HCT116 (cell line): ENCODE measurements around the gene PTGR3. TPM values are rescaled to one million over a fixed set of nuclear protein-coding genes. Genes with fewer than 3 reads are reported as not detected.

Experiments used
- ATAC-seq: fragments of 200-7000 bp; cut with Tn5 transposase; 2 replicates; pipeline ENCODE4 v1.9.1; 2020; ENCODE audit warnings: mild to moderate bottlenecking, moderate library complexity
- BruUV-seq: library from RNA; stranded (reverse); fragments of 400-500 nt; replicated peaks from 2 replicates; lab custom pipeline; 2021; lab: Mats Ljungman, UMichigan
- CTCF ChIA-PET: fragments of 300-600 bp; sonication (Branson Sonifier 250); formaldehyde crosslinking; loops from one replicate; lab custom pipeline; 2021; ENCODE audit warnings: antibody characterized with exemption; lab: Charles Lee
- POLR2A ChIA-PET: fragments of 300-600, 350-600 bp; sonication (Branson Sonifier 250); formaldehyde crosslinking; loops from one replicate; lab custom pipeline; 2021; ENCODE audit warnings: antibody characterized with exemption; lab: Charles Lee
- RAD21 ChIA-PET, 2 experiments: fragments of 300-600 bp; sonication (Branson Sonifier 250); formaldehyde crosslinking; loops; one replicate each; lab custom pipeline; 2023; ENCODE audit warnings: low total read pairs in 2 of 2; ENCODE audit not compliant: uncharacterized antibody in 2 of 2, unreplicated experiment in 2 of 2, low non-redundant PET in 1 of 2; lab: Charles Lee
- DNase-seq: peaks from one replicate; pipeline ENCODE4 v3.0.0-alpha.2; 2010; ENCODE audit warnings: low read depth, low spot score
- H2AFZ ChIP-seq: fragments of 200-600 bp; shearing (Covaris generic), sonication (generic); 2 replicates; pipeline ENCODE4 v1.6.1; 2017; ENCODE audit warnings: low read depth, mixed run types, mixed read lengths, antibody characterized with exemption, low read length; ENCODE audit not compliant: poor library complexity, severe bottlenecking
- H3K27ac ChIP-seq: 2 replicates; pipeline ENCODE4 v1.5.1; 2012; ENCODE audit warnings: low read depth, low read length
- H3K27me3 ChIP-seq: fragments of 200-600 bp; sonication (generic); 2 replicates; pipeline ENCODE4 v1.6.1; 2016; ENCODE audit warnings: mixed run types, low read length, mixed read lengths; ENCODE audit not compliant: insufficient read depth
- H3K36me3 ChIP-seq, 2 experiments: fragments of 200-500 bp in 1 of 2; fragments of 200-600 bp in 1 of 2; sonication (Bioruptor generic) in 1 of 2; sonication (generic) in 1 of 2; 2 replicates each; pipeline versions ENCODE4 v1.5.1 to v1.6.1; 2014 to 2016; ENCODE audit warnings: low read length in 2 of 2, inconsistent platforms in 1 of 2, mixed read lengths in 1 of 2, mixed run types in 1 of 2; ENCODE audit not compliant: insufficient read depth in 2 of 2, control insufficient read depth in 1 of 2
- H3K4me1 ChIP-seq, 2 experiments: fragments of 200-600 bp in 1 of 2; sonication (generic) in 1 of 2; 2 replicates each; pipeline versions ENCODE4 v1.5.1 to v1.6.1; 2012 to 2017; ENCODE audit warnings: low read length in 2 of 2, inconsistent platforms in 1 of 2, mild to moderate bottlenecking in 1 of 2, mixed read lengths in 1 of 2, mixed run types in 1 of 2, moderate library complexity in 1 of 2; ENCODE audit not compliant: insufficient read depth in 2 of 2, control insufficient read depth in 1 of 2
- H3K4me2 ChIP-seq: fragments of 200-600 bp; sonication (generic); 2 replicates; pipeline ENCODE4 v1.6.1; 2017; ENCODE audit warnings: mixed run types, low read length, mixed read lengths
- H3K4me3 ChIP-seq, 2 experiments: fragments of 200-600 bp in 1 of 2; sonication (generic) in 1 of 2; replicated peaks in 1 of 2; 2 replicates each; pipeline ENCODE4 v1.5.1; 2011 to 2016; ENCODE audit warnings: low read length in 2 of 2, control low read depth in 1 of 2, low read depth in 1 of 2, mild to moderate bottlenecking in 1 of 2, mixed read lengths in 1 of 2, mixed run types in 1 of 2
- H3K79me2 ChIP-seq: fragments of 200-600 bp; sonication (generic); 2 replicates; pipeline ENCODE4 v1.6.1; 2017; ENCODE audit warnings: mild to moderate bottlenecking, mixed run types, low read length, moderate library complexity, mixed read lengths; ENCODE audit not compliant: insufficient read depth
- H3K9ac ChIP-seq: fragments of 200-600 bp; sonication (generic); 2 replicates; pipeline ENCODE4 v1.6.1; 2016; ENCODE audit warnings: low read length, mixed read lengths
- H3K9me2 ChIP-seq: fragments of 200-600 bp; sonication (generic), shearing (Covaris generic); 2 replicates; pipeline ENCODE4 v1.6.1; 2017; ENCODE audit warnings: mixed run types, mild to moderate bottlenecking, moderate library complexity; ENCODE audit not compliant: insufficient read depth
- H3K9me3 ChIP-seq, 2 experiments: fragments of 200-500 bp in 1 of 2; fragments of 200-600 bp in 1 of 2; sonication (Bioruptor generic) in 1 of 2; sonication (generic) in 1 of 2; 2 replicates each; pipeline ENCODE4 v1.6.1; 2014 to 2017; ENCODE audit warnings: low read length in 2 of 2, mixed read lengths in 2 of 2, inconsistent platforms in 1 of 2, low read depth in 1 of 2, mild to moderate bottlenecking in 1 of 2, mixed run types in 1 of 2, moderate library complexity in 1 of 2; ENCODE audit not compliant: control insufficient read depth in 1 of 2, insufficient read depth in 1 of 2
- H4K20me1 ChIP-seq: fragments of 200-600 bp; sonication (generic), shearing (Covaris generic); 2 replicates; pipeline ENCODE4 v1.6.1; 2017; ENCODE audit warnings: mixed run types, mild to moderate bottlenecking, moderate library complexity; ENCODE audit not compliant: insufficient read depth
- CEBPB ChIP-seq: IDR thresholded peaks from 2 replicates; pipeline ENCODE4 v1.6.1; 2012; ENCODE audit warnings: low read depth
- CTCF ChIP-seq, 3 experiments: fragments of 200-600 bp in 1 of 3; sonication (generic) in 1 of 3; IDR thresholded peaks in 2 of 3; conservative IDR thresholded peaks in 1 of 3; 2 replicates each; pipeline ENCODE4 v1.5.1; 2012 to 2017; ENCODE audit warnings: low read depth in 2 of 3, low read length in 2 of 3, antibody characterized with exemption in 1 of 3, borderline replicate concordance in 1 of 3, control low read depth in 1 of 3, mild to moderate bottlenecking in 1 of 3, mixed read lengths in 1 of 3, mixed run types in 1 of 3, moderate library complexity in 1 of 3; ENCODE audit not compliant: insufficient read depth in 1 of 3
- ELF1 ChIP-seq: IDR thresholded peaks from 2 replicates; pipeline ENCODE4 v1.6.1; 2012; ENCODE audit warnings: low read depth, borderline replicate concordance
- FOSL1 ChIP-seq: IDR thresholded peaks from 2 replicates; pipeline ENCODE4 v1.6.1; 2012; ENCODE audit warnings: low read depth
- MAX ChIP-seq: IDR thresholded peaks from 2 replicates; pipeline ENCODE4 v1.6.1; 2012
- POLR2A ChIP-seq: IDR thresholded peaks from 2 replicates; pipeline ENCODE4 v1.7.0; 2011; ENCODE audit warnings: borderline replicate concordance; ENCODE audit not compliant: insufficient read depth, insufficient read length; ENCODE audit errors: extremely low read depth
- POLR2AphosphoS5 ChIP-seq: IDR thresholded peaks from 2 replicates; pipeline ENCODE4 v1.6.1; 2011; ENCODE audit warnings: mild to moderate bottlenecking, low read depth, low read length, moderate library complexity
- RAD21 ChIP-seq: IDR thresholded peaks from 2 replicates; pipeline ENCODE4 v1.6.1; 2012; ENCODE audit warnings: low read depth, mild to moderate bottlenecking
- REST ChIP-seq: IDR thresholded peaks from 2 replicates; pipeline ENCODE4 v1.6.1; 2012; ENCODE audit warnings: low read depth
- SIN3A ChIP-seq: IDR thresholded peaks from 2 replicates; pipeline ENCODE4 v1.6.1; 2012; ENCODE audit warnings: low read depth
- SRF ChIP-seq: IDR thresholded peaks from 2 replicates; pipeline ENCODE4 v1.6.1; 2012; ENCODE audit warnings: low read depth
- TCF7L2 ChIP-seq: IDR thresholded peaks from 2 replicates; pipeline ENCODE4 v1.7.0; 2011; ENCODE audit warnings: borderline replicate concordance, inconsistent platforms; ENCODE audit not compliant: insufficient read depth, insufficient read length; ENCODE audit errors: extremely low read depth
- ZBTB33 ChIP-seq: IDR thresholded peaks from 2 replicates; pipeline ENCODE4 v1.6.1; 2011; ENCODE audit warnings: mild to moderate bottlenecking, low read length, moderate library complexity; ENCODE audit not compliant: insufficient replicate concordance; ENCODE audit errors: extremely low read depth
- intact Hi-C: fragments of 100-400 bp; cut with micrococcal nuclease; formaldehyde crosslinking; loops from 2 replicates; pipeline ENCODE4 v1.10.0; 2022
- total RNA-seq: library from RNA; stranded (reverse); gene quantifications from one replicate; pipeline ENCODE4 v1.2.1, GENCODE V29; 2021; ENCODE audit not compliant: unreplicated experiment

The PTGR3 gene
- total RNA-seq, 1 experiment from 2014 or later: 25.3 TPM

- TF ChIP-seq CTCF (IDR thresholded peaks at IDR 0.05 in 2 of 3, conservative IDR thresholded peaks at IDR 0.05 in 1 of 3; ENCODE audit: borderline replicate concordance in 1 of 3, insufficient read depth in 1 of 3, low read depth in 2 of 3, low read length in 2 of 3): no peak
- no peak for TF ChIP-seq ZBTB33
- no peak for TF ChIP-seq SIN3A
- no peak for TF ChIP-seq RAD21
- TF ChIP-seq MAX: no peak
- TF ChIP-seq FOSL1: no peak
Measured at GRCh38 chr18:75226956-75227316, 18.0 kb upstream of the PTGR3 start (continued).

GRCh38 chr18:75226286-75226955 lies 17.5 kb upstream of the PTGR3 start:
- Histone ChIP-seq H3K4me1 (peaks cover 0 to 7% of the 10 kb centered on the region in 2 experiments; a peak in 1 of 4 replicates), H4K20me1 (no peaks in the 10 kb centered on the region), H3K4me2 (no peak overlapping the region), H3K9me2 (no peaks in the 10 kb centered on the region), H3K36me3 (no peaks in the 10 kb centered on the region), H3K9me3 (no peaks in the 10 kb centered on the region), H3K9ac (no peak overlapping the region), H3K79me2 (no peaks in the 10 kb centered on the region), H3K4me3 (no peak overlapping the region), H3K27me3 (no peaks in the 10 kb centered on the region), H2AFZ (no peak overlapping the region), H3K27ac (no peak overlapping the region)
- ChIA-PET CTCF (interaction anchor here (1.0 kb wide), 1 partner anchor 16 kb away, joined by 3 read pairs; the partner anchor contains the start of gene TSHZ1), RAD21 (no interaction called here), POLR2A (no interaction called here)
- DNase-seq: no peak
- intact Hi-C loops: no loop called here
- no TSS peak for BruUV-seq
- ATAC-seq: no peak
- TF ChIP-seq FOSL1 (no peak), CEBPB (no peak), TCF7L2 (no peak), ZBTB33 (no peak), ELF1 (no peak), POLR2A (no peak), MAX (no peak), SIN3A (no peak), POLR2AphosphoS5 (no peak), REST (no peak), SRF (no peak)
